Muscle layer of colon (tissue), 2 donors: ENCODE measurements around the gene NR2E1.

Experiments
- H3K27ac ChIP-seq: one replicate; pipeline ENCODE4 v1.7.0; 2013; ENCODE audit warnings: low read depth, mild to moderate bottlenecking, low read length, moderate library complexity
- H3K27me3 ChIP-seq, 2 donors: one replicate each; pipeline ENCODE4 v1.7.0; 2013; ENCODE audit warnings: low read length in 2 of 2, mild to moderate bottlenecking in 2 of 2; ENCODE audit not compliant: insufficient read depth in 2 of 2, control insufficient read depth in 1 of 2
- H3K36me3 ChIP-seq: one replicate; pipeline ENCODE4 v1.7.0; 2013; ENCODE audit warnings: mild to moderate bottlenecking, low read length; ENCODE audit not compliant: insufficient read depth
- H3K4me1 ChIP-seq: one replicate; pipeline ENCODE4 v1.7.0; 2013; ENCODE audit warnings: mild to moderate bottlenecking, low read length; ENCODE audit not compliant: insufficient read depth
- H3K4me3 ChIP-seq, 2 donors: one replicate each; pipeline ENCODE4 v1.7.0; 2013; ENCODE audit warnings: low read length in 2 of 2, low read depth in 1 of 2, mild to moderate bottlenecking in 1 of 2, moderate library complexity in 1 of 2
- H3K9ac ChIP-seq: one replicate; pipeline ENCODE4 v1.7.0; 2013; ENCODE audit warnings: low read length
- H3K9me3 ChIP-seq: one replicate; pipeline ENCODE4 v1.7.0; 2013; ENCODE audit warnings: mild to moderate bottlenecking, low read length
- donor health status: abdominal sarcoma.
- donor health status: Adenocarcinoma of cecum.

The NR2E1 gene

GRCh38 chr6:108176281-108177089, 10.7 kb downstream of the NR2E1 start:
- peaks cover 65 to 72% of the 10 kb centered on the region in 2 donors for H3K27me3 ChIP-seq
- H3K9ac ChIP-seq, result no peak overlapping the region
- no peak overlapping the region for H3K4me3 ChIP-seq
- H3K27ac ChIP-seq, result no peak overlapping the region
- H3K36me3 ChIP-seq, result no peaks in the 10 kb centered on the region
- H3K9me3 ChIP-seq, result no peaks in the 10 kb centered on the region
- peaks cover 8% of the 10 kb centered on the region for H3K4me1 ChIP-seq

GRCh38 chr6:108179741-108180140, 13.9 kb downstream of the NR2E1 start:
- no peaks in the 10 kb centered on the region for H3K36me3 ChIP-seq
- peaks cover 8% of the 10 kb centered on the region for H3K4me1 ChIP-seq
- H3K9ac ChIP-seq, result no peak overlapping the region
- no peaks in the 10 kb centered on the region for H3K9me3 ChIP-seq
- no peak overlapping the region for H3K27ac ChIP-seq
- peaks cover 34 to 42% of the 10 kb centered on the region in 2 donors for H3K27me3 ChIP-seq
- H3K4me3 ChIP-seq, result no peak overlapping the region

GRCh38 chr6:108180266-108180665, 14.4 kb downstream of the NR2E1 start:
- H3K4me1 ChIP-seq, result peaks cover 8% of the 10 kb centered on the region
- no peak overlapping the region for H3K27ac ChIP-seq
- no peaks in the 10 kb centered on the region for H3K36me3 ChIP-seq
- peaks cover 29 to 37% of the 10 kb centered on the region in 2 donors for H3K27me3 ChIP-seq
- no peak overlapping the region for H3K9ac ChIP-seq
- H3K9me3 ChIP-seq, result no peaks in the 10 kb centered on the region
- no peak overlapping the region for H3K4me3 ChIP-seq

GRCh38 chr6:108180776-108181175, 15.0 kb downstream of the NR2E1 start:
- Histone ChIP-seq H3K9me3 (no peaks in the 10 kb centered on the region), H3K4me3 (no peak overlapping the region), H3K9ac (no peak overlapping the region), H3K27ac (no peak overlapping the region), H3K36me3 (no peaks in the 10 kb centered on the region), H3K4me1 (peaks cover 5% of the 10 kb centered on the region), H3K27me3 (peaks cover 24 to 32% of the 10 kb centered on the region in 2 donors)

- Histone ChIP-seq H3K36me3 (no peaks in the 10 kb centered on the region), H3K4me3 (no peak overlapping the region), H3K27ac (no peak overlapping the region), H3K9ac (no peak overlapping the region), H3K9me3 (no peaks in the 10 kb centered on the region), H3K27me3 (no peaks in the 10 kb centered on the region), H3K4me1 (no peaks in the 10 kb centered on the region)
These were observed 20.4 kb downstream of the NR2E1 start for GRCh38 chr6:108186226-108186625.

GRCh38 chr6:108187519-108187918, 21.7 kb downstream of the NR2E1 start:
- H3K9me3 ChIP-seq, result no peaks in the 10 kb centered on the region
- H3K27ac ChIP-seq, result no peak overlapping the region
- no peaks in the 10 kb centered on the region for H3K4me1 ChIP-seq
- no peaks in the 10 kb centered on the region for H3K36me3 ChIP-seq
- H3K27me3 ChIP-seq, result no peaks in the 10 kb centered on the region
- H3K9ac ChIP-seq, result no peak overlapping the region
- no peak overlapping the region for H3K4me3 ChIP-seq

- no peaks in the 10 kb centered on the region for H3K36me3 ChIP-seq
- peaks cover 0 to 5% of the 10 kb centered on the region in 2 donors for H3K27me3 ChIP-seq
- H3K27ac ChIP-seq, result no peak overlapping the region
- H3K4me1 ChIP-seq, result no peaks in the 10 kb centered on the region
- H3K9ac ChIP-seq, result no peak overlapping the region
- H3K4me3 ChIP-seq, result no peak overlapping the region
- H3K9me3 ChIP-seq, result no peaks in the 10 kb centered on the region
These were observed 27.3 kb downstream of the NR2E1 start for GRCh38 chr6:108193131-108193530.

- no peaks in the 10 kb centered on the region for H3K4me1 ChIP-seq
These were observed 28.0 kb downstream of the NR2E1 start for GRCh38 chr6:108193835-108194234.

GRCh38 chr6:108194503-108194902, 28.7 kb downstream of the NR2E1 start:
- no peaks in the 10 kb centered on the region for H3K36me3 ChIP-seq

More at GRCh38 chr6:108193835-108194234, 28.0 kb downstream of the NR2E1 start:
- no peaks in the 10 kb centered on the region for H3K36me3 ChIP-seq
- H3K27me3 ChIP-seq, result peaks cover 0 to 5% of the 10 kb centered on the region in 2 donors
- no peaks in the 10 kb centered on the region for H3K9me3 ChIP-seq
- no peak overlapping the region for H3K27ac ChIP-seq
- H3K9ac ChIP-seq, result no peak overlapping the region
- no peak overlapping the region for H3K4me3 ChIP-seq

GRCh38 chr6:108195209-108195608, 29.4 kb downstream of the NR2E1 start:
- H3K9me3 ChIP-seq, result no peaks in the 10 kb centered on the region
- H3K4me1 ChIP-seq, result no peaks in the 10 kb centered on the region
- no peak overlapping the region for H3K9ac ChIP-seq
- no peak overlapping the region for H3K4me3 ChIP-seq
- peaks cover 0 to 5% of the 10 kb centered on the region in 2 donors for H3K27me3 ChIP-seq
- no peaks in the 10 kb centered on the region for H3K36me3 ChIP-seq
- no peak overlapping the region for H3K27ac ChIP-seq

More at GRCh38 chr6:108194503-108194902, 28.7 kb downstream of the NR2E1 start:
- H3K4me1 ChIP-seq, result no peaks in the 10 kb centered on the region
- no peak overlapping the region for H3K9ac ChIP-seq
- H3K4me3 ChIP-seq, result no peak overlapping the region
- no peak overlapping the region for H3K27ac ChIP-seq
- peaks cover 0 to 5% of the 10 kb centered on the region in 2 donors for H3K27me3 ChIP-seq
- no peaks in the 10 kb centered on the region for H3K9me3 ChIP-seq

GRCh38 chr6:108198761-108199498, 33.1 kb downstream of the NR2E1 start:
- Histone ChIP-seq H3K4me1 (no peaks in the 10 kb centered on the region), H3K9ac (no peak overlapping the region), H3K4me3 (no peak overlapping the region), H3K27me3 (no peaks in the 10 kb centered on the region), H3K27ac (no peak overlapping the region), H3K36me3 (no peaks in the 10 kb centered on the region), H3K9me3 (no peaks in the 10 kb centered on the region)
